WTC11 (cell line): ENCODE results near the gene PRRX1. TPM values are rescaled to one million over a fixed set of nuclear protein-coding genes. Genes with fewer than 3 reads are reported as not detected.

Experiments
- ATAC-seq: fragments of 200-7000 bp; cut with Tn5 transposase; 2 replicates; pipeline ENCODE4 v1.10.0; 2021; ENCODE audit warnings: mild to moderate bottlenecking, moderate library complexity
- CTCF ChIA-PET: fragments of 300-600 bp; sonication (Branson Sonifier 250); formaldehyde crosslinking; loops from one replicate; lab custom pipeline; 2021; ENCODE audit warnings: antibody characterized with exemption; lab: Charles Lee
- POLR2A ChIA-PET: fragments of 350-600 bp; sonication (Branson Sonifier 250); formaldehyde crosslinking; loops from one replicate; lab custom pipeline; 2021; ENCODE audit warnings: antibody characterized with exemption; lab: Charles Lee
- DNase-seq: peaks from one replicate; pipeline ENCODE4 v3.0.0; 2021; ENCODE audit warnings: low spot score
- H3K27ac Mint-ChIP-seq: 2 replicates; pipeline ENCODE4 v1.8.0; 2021; ENCODE audit warnings: mixed read lengths
- H3K27me3 Mint-ChIP-seq: 2 replicates; pipeline ENCODE4 v1.8.0; 2021; ENCODE audit warnings: low read depth, mild to moderate bottlenecking, moderate library complexity, mixed read lengths
- H3K36me3 Mint-ChIP-seq: 2 replicates; pipeline ENCODE4 v1.8.0; 2021; ENCODE audit warnings: mixed read lengths
- H3K4me1 Mint-ChIP-seq: 2 replicates; pipeline ENCODE4 v1.8.0; 2022; ENCODE audit warnings: mixed read lengths
- H3K4me3 Mint-ChIP-seq: 2 replicates; pipeline ENCODE4 v1.8.0; 2021; ENCODE audit warnings: mild to moderate bottlenecking, moderate library complexity, mixed read lengths
- H3K9me3 Mint-ChIP-seq: 2 replicates; pipeline ENCODE4 v1.8.0; 2021; ENCODE audit warnings: mixed read lengths
- AR ChIP-seq: fragments of 250-450 bp; sonication (Bioruptor Pico); IDR thresholded peaks from 2 replicates; pipeline ENCODE4 v1.9.0; 2021; ENCODE audit warnings: mild to moderate bottlenecking
- CTCF ChIP-seq: fragments of 200-600 bp; IDR thresholded peaks from 2 replicates; pipeline ENCODE4 v1.8.0; 2022; ENCODE audit warnings: antibody characterized with exemption
- E2F1 ChIP-seq: sonication (generic); formaldehyde crosslinking; IDR thresholded peaks from 2 replicates; pipeline ENCODE4 v1.8.0; 2022; ENCODE audit warnings: mild to moderate bottlenecking, missing genetic modification reagents
- ELF4 ChIP-seq: sonication (generic); formaldehyde crosslinking; IDR thresholded peaks from 2 replicates; pipeline ENCODE4 v1.8.1; 2022; ENCODE audit warnings: low read depth, mild to moderate bottlenecking, moderate library complexity, missing genetic modification reagents
- ERG ChIP-seq: fragments of 250-450 bp; sonication (Bioruptor Pico); IDR thresholded peaks from 2 replicates; pipeline ENCODE4 v1.8.0; 2021; ENCODE audit warnings: mild to moderate bottlenecking
- HMGXB4 ChIP-seq: sonication (generic); formaldehyde crosslinking; IDR thresholded peaks from 2 replicates; pipeline ENCODE4 v1.8.1; 2023; ENCODE audit warnings: mild to moderate bottlenecking, moderate library complexity, missing genetic modification reagents
- IRF1 ChIP-seq: sonication (generic); formaldehyde crosslinking; IDR thresholded peaks from 2 replicates; pipeline ENCODE4 v1.8.0; 2023; ENCODE audit warnings: missing genetic modification reagents
- MAX ChIP-seq: sonication (generic); formaldehyde crosslinking; IDR thresholded peaks from 2 replicates; pipeline ENCODE4 v1.8.0; 2022; ENCODE audit warnings: mild to moderate bottlenecking, missing genetic modification reagents
- NFE2L1 ChIP-seq: sonication (generic); formaldehyde crosslinking; IDR thresholded peaks from 2 replicates; pipeline ENCODE4 v1.8.1; 2023; ENCODE audit warnings: missing genetic modification reagents
- NR2C2 ChIP-seq: sonication (generic); formaldehyde crosslinking; IDR thresholded peaks from 2 replicates; pipeline ENCODE4 v1.8.0; 2022; ENCODE audit warnings: mild to moderate bottlenecking, missing genetic modification reagents
- PREB ChIP-seq: sonication (generic); formaldehyde crosslinking; IDR thresholded peaks from 2 replicates; pipeline ENCODE4 v1.8.1; 2022; ENCODE audit warnings: mild to moderate bottlenecking, missing genetic modification reagents, moderate library complexity, borderline replicate concordance
- PRRX2 ChIP-seq: fragments of 250-450 bp; sonication (Bioruptor Pico); IDR thresholded peaks from 2 replicates; pipeline ENCODE4 v1.8.0; 2021; ENCODE audit warnings: mild to moderate bottlenecking
- RELA ChIP-seq: sonication (generic); formaldehyde crosslinking; IDR thresholded peaks from 2 replicates; pipeline ENCODE4 v1.8.1; 2022; ENCODE audit warnings: missing genetic modification reagents, mild to moderate bottlenecking, borderline replicate concordance
- STAT6 ChIP-seq: sonication (generic); formaldehyde crosslinking; conservative IDR thresholded peaks from 2 replicates; pipeline ENCODE4 v1.8.1; 2023; ENCODE audit warnings: mild to moderate bottlenecking, low read depth, missing genetic modification reagents, moderate library complexity
- ZBTB43 ChIP-seq: sonication (generic); formaldehyde crosslinking; IDR thresholded peaks from 2 replicates; pipeline ENCODE4 v1.8.1; 2023; ENCODE audit warnings: mild to moderate bottlenecking, missing genetic modification reagents
- ZMAT4 ChIP-seq: fragments of 250-450 bp; sonication (Bioruptor Pico); IDR thresholded peaks from 2 replicates; pipeline ENCODE4 v1.9.0; 2021; ENCODE audit warnings: mild to moderate bottlenecking
- ZNF396 ChIP-seq: fragments of 250-450 bp; sonication (Bioruptor Pico); IDR thresholded peaks from 2 replicates; pipeline ENCODE4 v1.8.0; 2021; ENCODE audit warnings: mild to moderate bottlenecking, moderate library complexity, borderline replicate concordance
- ZNF425 ChIP-seq: fragments of 250-450 bp; sonication (Bioruptor Pico); conservative IDR thresholded peaks from 2 replicates; pipeline ENCODE4 v1.9.0; 2021; ENCODE audit warnings: mild to moderate bottlenecking
- total RNA-seq: library from RNA; stranded (reverse); gene quantifications from 3 replicates; pipeline ENCODE4 v1.2.3, GENCODE V29; 2021

The PRRX1 gene
- total RNA-seq, 1 experiment from 2014 or later = 0.31 TPM

GRCh38 chr1:170678027-170678600 lies 14.2 kb downstream of the PRRX1 start:
- no peak for TF ChIP-seq HMGXB4 (CRISPR knock-in tag)
- TF ChIP-seq PRRX2 (CRISPR knock-in tag) = no peak
- no peak for TF ChIP-seq ZNF425
- no peak for TF ChIP-seq PREB (CRISPR knock-in tag)
- no peak for TF ChIP-seq NR2C2 (CRISPR knock-in tag)
- TF ChIP-seq CTCF = no peak
- no peak for TF ChIP-seq ERG (CRISPR knock-in tag)
- TF ChIP-seq ZMAT4 (CRISPR knock-in tag) = no peak
- no peak for TF ChIP-seq RELA
- no peak for TF ChIP-seq IRF1 (CRISPR knock-in tag)
- no peak for TF ChIP-seq ZNF396 (CRISPR knock-in tag)
- TF ChIP-seq MAX (CRISPR knock-in tag) = no peak
- no peak for TF ChIP-seq STAT6 (CRISPR knock-in tag)
- TF ChIP-seq ELF4 (CRISPR knock-in tag) = no peak
- TF ChIP-seq NFE2L1 (CRISPR knock-in tag) = no peak
- TF ChIP-seq E2F1 = no peak
- no peak for TF ChIP-seq AR (CRISPR knock-in tag)
- no peak for TF ChIP-seq ZBTB43
- Mint-ChIP-seq H3K4me3 (no peak overlapping the region), H3K27me3 (peaks cover 20% of the 10 kb centered on the region), H3K4me1 (0 out of 2 replicates have a peak, but pooled peaks cover 4% of the 10 kb centered on the region), H3K27ac (no peak overlapping the region), H3K9me3 (peaks cover 5% of the 10 kb centered on the region), H3K36me3 (no peaks in the 10 kb centered on the region)
- no peak for ATAC-seq
- DNase-seq = no peak
- CTCF ChIA-PET = interaction anchor here (0.6 kb wide), 1 partner anchor 11 kb away, joined by 3 read pairs; no protein-coding TSS in a partner anchor
- POLR2A ChIA-PET = no interaction called here
